A549 (cell line): ENCODE data around the gene MAML3. TPM values are rescaled to one million over a fixed set of nuclear protein-coding genes. Genes with fewer than 3 reads are reported as not detected.

Experiments used
- ATOH8 ChIP-seq: fragments of 250-450 bp; sonication (Bioruptor Pico); IDR thresholded peaks from 2 replicates; pipeline ENCODE4 v1.5.0; 2020; ENCODE audit warnings: low read depth, mild to moderate bottlenecking, moderate library complexity
- BHLHE40 ChIP-seq: IDR thresholded peaks from 2 replicates; pipeline ENCODE4 v1.6.1; 2012; ENCODE audit warnings: low read depth, low read length, inconsistent platforms
- CBX2 ChIP-seq: fragments of 200-600 bp; sonication (generic); IDR thresholded peaks from 2 replicates; pipeline ENCODE4 v1.6.1; 2016; ENCODE audit warnings: low read depth, mild to moderate bottlenecking, borderline replicate concordance
- EHF ChIP-seq: fragments of 250-450 bp; sonication (Bioruptor Pico); IDR thresholded peaks from 2 replicates; pipeline ENCODE4 v1.5.0; 2020; ENCODE audit warnings: mild to moderate bottlenecking
- EHMT2 ChIP-seq: fragments of 200-600 bp; sonication (generic); IDR thresholded peaks from 2 replicates; pipeline ENCODE4 v1.6.1; 2016; ENCODE audit warnings: antibody characterized with exemption, low read depth, mild to moderate bottlenecking, moderate library complexity
- ELK1 ChIP-seq: fragments of 150-350 bp; IDR thresholded peaks from 2 replicates; pipeline ENCODE4 v1.6.1; 2014; ENCODE audit warnings: low read depth, mild to moderate bottlenecking, low read length
- ESRRA ChIP-seq: fragments of 150-350 bp; IDR thresholded peaks from 2 replicates; pipeline ENCODE4 v1.6.1; 2014; ENCODE audit warnings: mild to moderate bottlenecking, low read length, borderline replicate concordance
- FOXS1 ChIP-seq: fragments of 250-450 bp; sonication (Bioruptor Pico); IDR thresholded peaks from 2 replicates; pipeline ENCODE4 v1.5.0; 2020; ENCODE audit warnings: mild to moderate bottlenecking, moderate library complexity
- GATA3 ChIP-seq: IDR thresholded peaks from 2 replicates; pipeline ENCODE4 v1.6.1; 2012; ENCODE audit warnings: borderline replicate concordance
- HEYL ChIP-seq: fragments of 250-450 bp; sonication (Bioruptor Pico); IDR thresholded peaks from 2 replicates; pipeline ENCODE4 v1.8.0; 2021; ENCODE audit warnings: mild to moderate bottlenecking, moderate library complexity
- HOXA7 ChIP-seq: fragments of 250-450 bp; sonication (Bioruptor Pico); IDR thresholded peaks from 2 replicates; pipeline ENCODE4 v1.5.0; 2020; ENCODE audit warnings: mild to moderate bottlenecking, moderate library complexity
- HOXB5 ChIP-seq: fragments of 250-450 bp; sonication (Bioruptor Pico); IDR thresholded peaks from 2 replicates; pipeline ENCODE4 v1.5.0; 2020; ENCODE audit warnings: mild to moderate bottlenecking, moderate library complexity
- JUN ChIP-seq, 2 experiments: fragments of >200 bp; sonication (Bioruptor Twin); formaldehyde crosslinking; IDR thresholded peaks; 2 replicates in 1 of 2; 3 replicates in 1 of 2; pipeline ENCODE4 v1.6.1; 2016 to 2017
- KDM1A ChIP-seq: fragments of 200-600 bp; sonication (generic); IDR thresholded peaks from 2 replicates; pipeline ENCODE4 v1.6.1; 2016; ENCODE audit warnings: low read depth, mild to moderate bottlenecking
- MAFK ChIP-seq: fragments of 450-650 bp; IDR thresholded peaks from 2 replicates; pipeline ENCODE4 v1.6.1; 2014; ENCODE audit not compliant: partially characterized antibody
- MAX ChIP-seq: IDR thresholded peaks from 2 replicates; pipeline ENCODE4 v1.6.1; 2012
- MYC ChIP-seq: IDR thresholded peaks from 2 replicates; pipeline ENCODE4 v1.6.1; 2012; ENCODE audit warnings: mild to moderate bottlenecking, inconsistent platforms, low read length, improper control_type of control experiment, borderline replicate concordance
- NFE2L2 ChIP-seq: fragments of 150-350 bp; conservative IDR thresholded peaks from 2 replicates; pipeline ENCODE4 v1.6.1; 2014; ENCODE audit warnings: low read length
- NR3C1 ChIP-seq: fragments of >200 bp; sonication (Bioruptor Twin); formaldehyde crosslinking; IDR thresholded peaks from 3 replicates; pipeline ENCODE4 v1.6.1; 2017
- PHF8 ChIP-seq: fragments of 200-600 bp; sonication (generic); IDR thresholded peaks from 2 replicates; pipeline ENCODE4 v1.6.1; 2016; ENCODE audit warnings: low read depth, mild to moderate bottlenecking, antibody characterized with exemption, moderate library complexity, borderline replicate concordance
- POLR2A ChIP-seq: IDR thresholded peaks from 2 replicates; pipeline ENCODE4 v1.6.1; 2012; ENCODE audit warnings: mild to moderate bottlenecking, low read length
- POLR2AphosphoS2 ChIP-seq: conservative IDR thresholded peaks from 2 replicates; pipeline ENCODE4 v1.6.1; 2012; ENCODE audit warnings: low read length, improper control_type of control experiment, inconsistent platforms
- RAD21 ChIP-seq, 2 experiments: fragments of >200 bp in 1 of 2; sonication (Bioruptor Twin) in 1 of 2; formaldehyde crosslinking in 1 of 2; IDR thresholded peaks in 1 of 2; conservative IDR thresholded peaks in 1 of 2; 2 replicates in 1 of 2; 3 replicates in 1 of 2; pipeline ENCODE4 v1.6.1; 2012 to 2018; ENCODE audit warnings: inconsistent platforms in 1 of 2
- RARB ChIP-seq: fragments of 250-450 bp; sonication (Bioruptor Pico); IDR thresholded peaks from 2 replicates; pipeline ENCODE4 v1.8.0; 2021; ENCODE audit warnings: mild to moderate bottlenecking, moderate library complexity
- RCOR1 ChIP-seq: fragments of 150-350 bp; IDR thresholded peaks from 2 replicates; pipeline ENCODE4 v1.6.1; 2014; ENCODE audit warnings: antibody characterized with exemption, low read length, low read depth
- REST ChIP-seq: fragments of 200-600 bp; sonication (generic); IDR thresholded peaks from 2 replicates; pipeline ENCODE4 v1.6.1; 2016; ENCODE audit warnings: antibody characterized with exemption, mild to moderate bottlenecking, moderate library complexity
- RFX5 ChIP-seq: fragments of 450-650 bp; IDR thresholded peaks from 2 replicates; pipeline ENCODE4 v1.7.1; 2014; ENCODE audit warnings: antibody characterized with exemption, mild to moderate bottlenecking, moderate library complexity
- RNF2 ChIP-seq: fragments of 200-600 bp; sonication (generic); IDR thresholded peaks from 2 replicates; pipeline ENCODE4 v1.6.1; 2016; ENCODE audit warnings: low read depth, mild to moderate bottlenecking, antibody characterized with exemption, moderate library complexity, borderline replicate concordance
- SMC3 ChIP-seq: fragments of >200 bp; sonication (Bioruptor Twin); formaldehyde crosslinking; IDR thresholded peaks from 3 replicates; pipeline ENCODE4 v1.6.1; 2018; ENCODE audit warnings: inconsistent platforms
- ZC3H11A ChIP-seq: fragments of 450-650 bp; IDR thresholded peaks from 2 replicates; pipeline ENCODE4 v1.6.1; 2014; ENCODE audit warnings: antibody characterized with exemption, mild to moderate bottlenecking
- ZFP36 ChIP-seq: fragments of 450-650 bp; IDR thresholded peaks from 2 replicates; pipeline ENCODE4 v1.6.1; 2014; ENCODE audit warnings: borderline replicate concordance; ENCODE audit not compliant: partially characterized antibody
- ZNF302 ChIP-seq: fragments of 250-450 bp; sonication (Bioruptor Pico); IDR thresholded peaks from 2 replicates; pipeline ENCODE4 v1.9.0; 2021; ENCODE audit warnings: inconsistent platforms, mild to moderate bottlenecking, moderate library complexity
- ZSCAN20 ChIP-seq: fragments of 250-450 bp; sonication (Bioruptor Pico); IDR thresholded peaks from 2 replicates; pipeline ENCODE4 v1.8.0; 2022; ENCODE audit warnings: mild to moderate bottlenecking, moderate library complexity
- polyA plus RNA-seq, 4 experiments: library from polyadenylated mRNA; depleted of rRNA in 3 of 4; stranded (reverse); fragments of >200 nt; fragmentation: RNase III in 1 of 4; extraction: RNeasy Plus Mini Kit Qiagen cat#74134 plus additional on column Dnase treatment in 1 of 4; gene quantifications; 2 replicates in 3 of 4; 3 replicates in 1 of 4; pipeline ENCODE4 v1.2.3, GENCODE V29; 2011 to 2017
- TF ChIP-seq, protein P1 (sequence below): fragments of 450-650 bp; IDR thresholded peaks from 2 replicates; pipeline ENCODE4 v1.6.1; 2014; ENCODE audit warnings: antibody characterized with exemption

The MAML3 gene
- polyA plus RNA-seq, 2 of the 4 experiments (the other 2 are of a cell fraction): 9.0 to 22.2 TPM

DNA sequence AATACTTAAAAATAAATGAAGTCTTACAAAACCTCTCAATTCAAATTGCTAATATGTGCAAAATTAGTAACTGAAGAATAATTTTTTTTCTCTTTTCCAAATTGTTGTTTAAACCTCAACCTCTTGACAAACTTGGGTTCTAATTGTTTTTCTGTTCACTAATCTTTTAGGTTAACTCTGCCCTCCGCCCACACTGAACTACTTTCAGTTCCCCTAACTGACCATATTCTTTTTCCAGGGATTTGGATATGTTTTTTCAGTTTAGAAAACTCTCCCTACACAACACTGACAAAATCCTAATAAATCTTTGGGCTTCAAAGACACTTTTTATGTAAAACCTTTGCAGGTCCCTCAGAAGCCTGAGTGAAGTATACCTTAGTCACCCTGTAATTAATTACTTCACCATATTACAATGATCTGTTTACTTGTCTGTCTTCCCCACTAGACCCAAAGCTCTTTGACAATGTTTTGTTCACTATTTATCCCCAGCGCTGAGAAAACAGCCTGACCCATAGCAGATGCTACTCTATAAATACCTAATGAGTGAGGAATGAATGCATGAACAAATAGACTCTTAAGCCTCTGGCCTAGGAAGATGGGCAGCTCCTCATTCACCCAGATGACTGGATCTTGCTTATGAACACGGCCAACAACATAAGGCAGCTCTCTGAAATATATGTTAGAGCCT, 134.9 kb downstream of the MAML3 start (continued):
- TF ChIP-seq REST: no peak
- no peak for TF ChIP-seq RFX5
- no peak for TF ChIP-seq RARB (CRISPR knock-in tag)
- TF ChIP-seq MYC: no peak
- no peak for TF ChIP-seq RNF2
- no peak for TF ChIP-seq NR3C1
- no peak for TF ChIP-seq KDM1A
- TF ChIP-seq MAFK: no peak
- TF ChIP-seq EHMT2: no peak
- TF ChIP-seq MAX: peak; percentile 56
- no peak for TF ChIP-seq ZC3H11A
- TF ChIP-seq ZNF302: 0 out of 2 replicates have a peak, but pooled peaks have one; percentile 23
- TF ChIP-seq ZSCAN20 (CRISPR knock-in tag): no peak
- TF ChIP-seq NFE2L2: no peak
- no peak for TF ChIP-seq SMC3
- no peak for TF ChIP-seq POLR2AphosphoS2
- TF ChIP-seq RCOR1: no peak
- no peak for TF ChIP-seq PHF8
- TF ChIP-seq EHF (CRISPR knock-in tag): 0 out of 2 replicates have a peak, but pooled peaks have one; percentile 36
- TF ChIP-seq, protein P1, sequence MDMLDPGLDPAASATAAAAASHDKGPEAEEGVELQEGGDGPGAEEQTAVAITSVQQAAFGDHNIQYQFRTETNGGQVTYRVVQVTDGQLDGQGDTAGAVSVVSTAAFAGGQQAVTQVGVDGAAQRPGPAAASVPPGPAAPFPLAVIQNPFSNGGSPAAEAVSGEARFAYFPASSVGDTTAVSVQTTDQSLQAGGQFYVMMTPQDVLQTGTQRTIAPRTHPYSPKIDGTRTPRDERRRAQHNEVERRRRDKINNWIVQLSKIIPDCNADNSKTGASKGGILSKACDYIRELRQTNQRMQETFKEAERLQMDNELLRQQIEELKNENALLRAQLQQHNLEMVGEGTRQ: no peak
- no peak for TF ChIP-seq ESRRA
- no peak for TF ChIP-seq HOXA7 (CRISPR knock-in tag)
- TF ChIP-seq HEYL (CRISPR knock-in tag): no peak
- no peak for TF ChIP-seq BHLHE40
- peak; percentile 74 for TF ChIP-seq GATA3
- TF ChIP-seq ATOH8 (CRISPR knock-in tag): peak; percentile 65; the same call in 1 of the 2 replicates
- TF ChIP-seq HOXB5 (CRISPR knock-in tag): no peak
- TF ChIP-seq ZFP36: no peak
- TF ChIP-seq CBX2: no peak
- TF ChIP-seq POLR2A: no peak
- TF ChIP-seq ELK1: no peak
- TF ChIP-seq FOXS1: 0 out of 2 replicates have a peak, but pooled peaks have one; percentile 59
- TF ChIP-seq JUN (IDR thresholded peaks at IDR 0.05): peak in 1 of 2 experiments; percentile 24; a peak in 1 of 5 replicates
- TF ChIP-seq RAD21 (conservative IDR thresholded peaks at IDR 0.05 in 1 of 2, IDR thresholded peaks at IDR 0.05 in 1 of 2): peak; percentile 17 to 20; a peak in 1 of 5 replicates
